ENCODE results near the gene ABTB1.

Gene ABTB1

DNA sequence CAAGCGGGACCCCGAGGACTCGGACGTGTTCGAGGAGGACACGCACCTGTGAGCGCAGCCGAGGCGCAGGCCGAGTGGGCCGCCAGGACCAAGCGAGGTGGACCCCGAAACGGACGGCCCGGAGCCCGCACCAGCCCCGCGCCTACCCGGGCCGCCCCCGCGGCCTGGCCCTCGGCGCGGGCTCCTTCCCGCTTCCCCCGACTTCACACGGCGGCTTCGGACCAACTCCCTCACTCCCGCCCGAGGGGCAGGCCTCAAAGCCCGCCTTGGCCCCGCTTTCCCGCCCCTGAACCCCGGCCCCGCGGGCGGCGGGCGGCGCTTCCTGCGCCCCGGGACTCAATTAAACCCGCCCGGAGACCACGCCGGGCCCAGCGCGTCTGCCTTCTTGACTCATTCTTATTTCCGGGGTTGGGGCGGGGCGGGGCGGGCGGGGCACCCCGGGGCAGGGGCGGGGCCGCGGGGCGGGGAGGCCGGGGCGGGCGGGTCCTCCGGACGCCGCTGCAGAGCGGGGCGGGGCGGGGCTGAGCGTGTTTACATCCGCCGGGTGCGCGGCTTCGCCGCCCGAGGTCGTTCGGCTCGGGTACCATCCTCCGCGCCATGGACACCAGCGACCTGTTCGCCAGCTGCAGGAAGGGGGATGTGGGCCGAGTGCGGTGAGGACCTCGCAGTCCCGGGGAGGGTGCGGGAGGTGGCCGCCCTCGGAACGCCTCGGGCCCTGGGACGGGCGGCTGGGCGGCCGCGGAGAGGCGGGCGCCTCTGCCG, at the start of gene ABTB1:
Gene ABTB1, plus strand, starts transcription at position 524 of the 762 bp plus-strand sequence. Its CDS starts 74 bp downstream, at position 598.
- H3K27ac Mint-ChIP-seq, result no peak within 1 kb of the TSS
- H3K4me1 Mint-ChIP-seq, result peaks cover 28% of the 10 kb centered on the region
- H3K9me3 Mint-ChIP-seq, result no peaks in the 10 kb centered on the region
- TF ChIP-seq CTCF (IDR thresholded peaks at IDR 0.05), result no peak
- peak within 1 kb of the TSS; percentile 88 for H3K4me3 Mint-ChIP-seq
- no peaks in the 10 kb centered on the region for H3K36me3 Mint-ChIP-seq (ENCODE audit: low read depth)
- DNase-seq, result peak; percentile 90
- peaks cover 51% of the 10 kb centered on the region for H3K27me3 Mint-ChIP-seq (ENCODE audit: low read depth, poor library complexity)

DNA sequence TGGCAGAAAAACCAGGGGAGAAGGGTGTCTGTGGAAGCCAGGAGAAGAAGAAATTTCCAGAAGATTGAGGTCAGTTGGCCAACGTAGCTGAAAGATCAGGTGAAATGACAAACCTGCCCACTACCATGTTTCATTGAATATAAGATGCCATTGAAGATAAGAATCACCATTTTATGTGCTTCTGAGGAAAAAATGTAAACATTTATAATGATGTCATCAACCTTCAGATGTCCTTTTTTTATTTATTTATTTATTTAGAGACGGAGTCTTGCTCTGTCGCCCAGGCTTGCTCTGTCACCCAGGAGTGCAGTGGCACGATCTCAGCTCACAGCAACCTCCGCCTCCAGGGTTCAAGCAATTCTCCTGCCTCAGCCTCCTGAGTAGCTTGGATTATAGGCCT, 48.7 kb upstream of the ABTB1 start:
- peaks cover 36% of the 10 kb centered on the region for H3K27me3 Mint-ChIP-seq (ENCODE audit: low read depth, poor library complexity)
- no peak for TF ChIP-seq CTCF (IDR thresholded peaks at IDR 0.05)
- DNase-seq, result no peak
- H3K4me1 Mint-ChIP-seq, result no peaks in the 10 kb centered on the region
- no peak overlapping the region for H3K4me3 Mint-ChIP-seq
- peaks cover 4% of the 10 kb centered on the region for H3K9me3 Mint-ChIP-seq
- peaks cover 34% of the 10 kb centered on the region for H3K36me3 Mint-ChIP-seq (ENCODE audit: low read depth)
- H3K27ac Mint-ChIP-seq, result no peak overlapping the region

- no peak overlapping the region for H3K4me3 Mint-ChIP-seq
- peaks cover 22% of the 10 kb centered on the region for H3K36me3 Mint-ChIP-seq (ENCODE audit: low read depth)
- peaks cover 4% of the 10 kb centered on the region for H3K9me3 Mint-ChIP-seq
- H3K4me1 Mint-ChIP-seq, result peaks cover 13% of the 10 kb centered on the region
- H3K27ac Mint-ChIP-seq, result no peak overlapping the region
- no peak for TF ChIP-seq CTCF (IDR thresholded peaks at IDR 0.05)
- DNase-seq, result no peak
- peaks cover 46% of the 10 kb centered on the region for H3K27me3 Mint-ChIP-seq (ENCODE audit: low read depth, poor library complexity)
Observed at GRCh38 chr3:127625821-127626220, 46.9 kb upstream of the ABTB1 start.

DNA sequence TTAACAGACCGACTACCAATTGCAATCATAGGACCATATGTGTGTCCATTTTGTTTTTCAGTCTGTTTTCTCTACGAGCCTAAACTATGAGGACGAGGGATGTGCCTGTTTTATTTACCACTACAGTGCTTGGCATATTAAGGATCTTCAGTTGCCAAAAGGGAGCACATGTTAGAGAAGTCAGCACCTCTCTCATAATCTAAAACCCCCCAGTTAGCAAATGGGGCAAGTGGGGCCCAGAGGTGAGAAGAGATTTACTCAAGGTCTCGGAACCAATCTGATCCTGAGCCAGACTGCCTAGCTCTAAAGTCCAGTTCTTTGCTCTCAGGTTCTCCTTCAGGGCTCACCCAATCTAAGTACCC, 44.3 kb upstream of the ABTB1 start:
- Mint-ChIP-seq H3K27me3 (ENCODE audit: low read depth, poor library complexity) (peaks cover 53% of the 10 kb centered on the region), H3K36me3 (ENCODE audit: low read depth) (peaks cover under 1% of the 10 kb centered on the region), H3K4me1 (peaks cover 20% of the 10 kb centered on the region), H3K9me3 (peaks cover 4% of the 10 kb centered on the region), H3K27ac (no peak overlapping the region), H3K4me3 (peak overlapping the region; percentile 75)
- DNase-seq, result no peak
- TF ChIP-seq CTCF (IDR thresholded peaks at IDR 0.05), result no peak

DNA sequence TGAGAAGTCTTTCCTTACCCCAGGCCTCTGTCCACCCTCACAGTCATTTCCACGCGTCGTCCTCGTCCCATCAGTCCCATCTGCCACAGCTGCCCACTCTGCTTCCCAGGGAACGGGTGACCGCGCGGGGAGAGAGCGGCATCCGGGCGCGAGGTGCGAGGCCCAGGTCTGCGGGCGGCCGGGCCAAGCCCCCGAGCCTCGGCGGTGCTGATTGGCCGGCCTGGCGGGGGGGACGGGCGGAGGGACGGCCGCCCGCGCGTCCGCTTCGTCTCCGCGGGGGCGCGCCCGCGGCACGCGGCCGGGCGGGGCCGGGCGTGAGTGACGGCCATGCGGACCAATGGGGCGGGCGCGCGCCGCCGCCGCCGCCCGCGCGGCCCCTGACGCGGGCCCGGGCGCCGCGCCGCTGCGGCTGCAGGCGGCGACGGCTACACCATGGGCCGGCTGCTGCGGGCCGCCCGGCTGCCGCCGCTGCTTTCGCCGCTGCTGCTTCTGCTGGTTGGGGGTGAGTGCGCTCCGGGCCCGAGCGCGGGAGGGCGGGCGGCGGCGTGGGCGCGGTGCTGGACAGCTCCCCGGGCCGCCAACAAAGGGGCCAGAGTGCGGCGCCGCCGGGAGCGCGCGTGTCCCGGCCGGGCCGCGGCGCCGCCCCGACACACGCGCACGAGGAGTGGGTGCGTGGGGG, 43.8 kb upstream of the ABTB1 start, which contains the start of gene PODXL2:
Gene PODXL2, plus strand, starts transcription at position 398 of the 679 bp plus-strand sequence. Its CDS starts 35 bp downstream, at position 433.
- H3K4me1 Mint-ChIP-seq, result peaks cover 20% of the 10 kb centered on the region
- H3K36me3 Mint-ChIP-seq (ENCODE audit: low read depth), result no peaks in the 10 kb centered on the region

More for the DNA sequence above, 43.8 kb upstream of the ABTB1 start, which contains the start of gene PODXL2:
- Mint-ChIP-seq H3K27ac (no peak within 1 kb of the TSS), H3K4me3 (peak within 1 kb of the TSS; percentile 78), H3K27me3 (ENCODE audit: low read depth, poor library complexity) (peaks cover 53% of the 10 kb centered on the region), H3K9me3 (peaks cover 4% of the 10 kb centered on the region)
- DNase-seq, result peak; percentile 79
- no peak for TF ChIP-seq CTCF (IDR thresholded peaks at IDR 0.05)
